ENCODE measurements around the gene PYGL.

PYGL gene

DNA sequence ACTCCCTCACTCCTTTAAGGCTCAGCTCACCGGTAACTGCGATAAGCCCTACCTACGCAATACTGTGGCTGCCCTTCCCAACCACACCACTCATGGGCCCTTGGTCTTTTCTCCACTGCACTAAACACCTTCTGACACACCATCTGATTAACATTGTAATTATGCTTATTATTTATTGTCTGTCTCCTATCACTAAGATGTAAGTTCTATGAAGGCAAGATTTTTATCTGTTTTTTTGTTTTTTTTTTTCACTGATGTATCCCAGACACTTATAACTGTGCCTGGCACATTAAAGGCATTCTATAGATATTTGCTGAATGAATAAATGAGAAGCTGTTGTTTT lies 34.2 kb upstream of the PYGL start:
- no peak overlapping the region for H3K4me3 ChIP-seq (ENCODE audit: low read length)
- TF ChIP-seq, protein P1, sequence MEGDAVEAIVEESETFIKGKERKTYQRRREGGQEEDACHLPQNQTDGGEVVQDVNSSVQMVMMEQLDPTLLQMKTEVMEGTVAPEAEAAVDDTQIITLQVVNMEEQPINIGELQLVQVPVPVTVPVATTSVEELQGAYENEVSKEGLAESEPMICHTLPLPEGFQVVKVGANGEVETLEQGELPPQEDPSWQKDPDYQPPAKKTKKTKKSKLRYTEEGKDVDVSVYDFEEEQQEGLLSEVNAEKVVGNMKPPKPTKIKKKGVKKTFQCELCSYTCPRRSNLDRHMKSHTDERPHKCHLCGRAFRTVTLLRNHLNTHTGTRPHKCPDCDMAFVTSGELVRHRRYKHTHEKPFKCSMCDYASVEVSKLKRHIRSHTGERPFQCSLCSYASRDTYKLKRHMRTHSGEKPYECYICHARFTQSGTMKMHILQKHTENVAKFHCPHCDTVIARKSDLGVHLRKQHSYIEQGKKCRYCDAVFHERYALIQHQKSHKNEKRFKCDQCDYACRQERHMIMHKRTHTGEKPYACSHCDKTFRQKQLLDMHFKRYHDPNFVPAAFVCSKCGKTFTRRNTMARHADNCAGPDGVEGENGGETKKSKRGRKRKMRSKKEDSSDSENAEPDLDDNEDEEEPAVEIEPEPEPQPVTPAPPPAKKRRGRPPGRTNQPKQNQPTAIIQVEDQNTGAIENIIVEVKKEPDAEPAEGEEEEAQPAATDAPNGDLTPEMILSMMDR (conservative IDR thresholded peaks at IDR 0.05; ENCODE audit: low read length): no peak

DNA sequence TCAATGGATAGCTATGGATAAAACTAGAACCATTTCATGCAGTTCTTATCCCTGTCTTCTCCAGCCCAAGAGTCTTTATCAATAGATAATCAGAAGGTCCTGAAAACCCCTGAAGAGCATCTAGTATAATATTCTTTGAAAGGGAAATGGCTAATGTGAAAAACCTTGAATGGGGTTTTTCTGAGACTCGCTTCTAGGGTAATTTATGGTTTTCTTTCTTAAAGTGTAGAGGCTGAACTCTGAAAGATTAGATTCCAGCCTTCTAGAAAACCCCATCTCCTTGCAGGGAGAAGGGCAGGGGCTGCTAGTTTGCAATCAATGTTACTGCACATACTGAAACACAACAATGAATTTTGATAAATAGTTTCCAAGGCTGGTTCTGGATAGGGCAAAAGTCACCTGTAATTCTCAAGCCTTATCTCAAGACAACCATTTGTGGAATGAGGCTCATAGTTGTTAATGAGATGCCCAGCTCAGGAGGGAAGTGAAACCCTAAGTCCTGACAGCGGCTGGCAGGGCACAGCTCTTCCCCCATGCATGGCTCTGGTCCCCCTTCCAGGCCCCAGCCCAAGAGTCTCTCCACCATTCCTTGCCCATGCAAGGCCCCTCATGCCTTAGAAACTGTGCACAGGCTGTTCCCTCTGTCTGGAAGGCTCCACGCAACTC lies 33.7 kb upstream of the PYGL start:
- no peak for DNase-seq (ENCODE audit: low read depth)
- H3K4me3 ChIP-seq (ENCODE audit: low read length): no peak overlapping the region
- TF ChIP-seq, protein P1 (conservative IDR thresholded peaks at IDR 0.05; ENCODE audit: low read length): no peak

More for the DNA sequence above, 34.2 kb upstream of the PYGL start:
- DNase-seq (ENCODE audit: low read depth): no peak

DNA sequence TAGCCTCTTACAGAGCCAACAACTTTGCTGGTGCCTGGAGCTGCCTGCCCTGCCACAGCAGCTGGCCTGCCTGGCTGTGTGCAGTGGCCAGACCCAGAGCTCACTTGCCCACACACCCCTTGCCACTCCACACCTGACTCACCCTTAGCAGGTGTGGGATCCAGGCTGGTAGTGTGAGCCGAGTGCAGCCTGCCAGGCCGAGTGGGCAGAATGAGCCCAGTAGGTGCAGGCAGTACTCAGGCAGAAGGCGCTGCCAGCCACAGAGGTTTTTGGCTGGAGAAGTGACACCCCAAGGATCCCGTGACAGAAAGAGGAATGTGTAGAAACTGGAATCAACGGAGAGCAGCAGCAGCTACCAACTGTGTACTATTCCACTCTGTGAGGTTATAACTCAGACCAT lies 29.8 kb upstream of the PYGL start:
- TF ChIP-seq, protein P1 (conservative IDR thresholded peaks at IDR 0.05; ENCODE audit: low read length): no peak
- DNase-seq (ENCODE audit: low read depth): no peak
- H3K4me3 ChIP-seq (ENCODE audit: low read length): no peak overlapping the region

DNA sequence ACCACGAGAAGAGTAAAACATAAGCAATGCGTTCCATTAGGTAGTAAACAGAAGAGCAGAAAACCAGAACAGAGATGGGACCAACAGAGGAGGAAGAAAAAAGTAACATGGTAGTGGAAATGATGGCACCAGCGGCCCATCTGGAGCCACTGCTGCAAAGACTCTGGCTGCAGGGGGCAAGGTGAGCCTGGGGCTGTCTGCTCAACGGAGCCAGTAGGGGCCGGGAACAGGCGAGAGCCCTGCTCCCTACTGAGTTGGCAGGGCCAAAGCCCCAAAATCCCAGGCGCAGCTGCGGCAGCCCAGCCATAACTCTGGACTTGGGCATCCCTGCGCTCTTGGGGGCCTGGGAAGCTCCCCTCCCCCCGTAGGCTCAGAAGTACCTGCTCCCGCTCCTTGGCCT lies 28.5 kb upstream of the PYGL start:
- TF ChIP-seq, protein P1 (conservative IDR thresholded peaks at IDR 0.05; ENCODE audit: low read length): no peak

DNA sequence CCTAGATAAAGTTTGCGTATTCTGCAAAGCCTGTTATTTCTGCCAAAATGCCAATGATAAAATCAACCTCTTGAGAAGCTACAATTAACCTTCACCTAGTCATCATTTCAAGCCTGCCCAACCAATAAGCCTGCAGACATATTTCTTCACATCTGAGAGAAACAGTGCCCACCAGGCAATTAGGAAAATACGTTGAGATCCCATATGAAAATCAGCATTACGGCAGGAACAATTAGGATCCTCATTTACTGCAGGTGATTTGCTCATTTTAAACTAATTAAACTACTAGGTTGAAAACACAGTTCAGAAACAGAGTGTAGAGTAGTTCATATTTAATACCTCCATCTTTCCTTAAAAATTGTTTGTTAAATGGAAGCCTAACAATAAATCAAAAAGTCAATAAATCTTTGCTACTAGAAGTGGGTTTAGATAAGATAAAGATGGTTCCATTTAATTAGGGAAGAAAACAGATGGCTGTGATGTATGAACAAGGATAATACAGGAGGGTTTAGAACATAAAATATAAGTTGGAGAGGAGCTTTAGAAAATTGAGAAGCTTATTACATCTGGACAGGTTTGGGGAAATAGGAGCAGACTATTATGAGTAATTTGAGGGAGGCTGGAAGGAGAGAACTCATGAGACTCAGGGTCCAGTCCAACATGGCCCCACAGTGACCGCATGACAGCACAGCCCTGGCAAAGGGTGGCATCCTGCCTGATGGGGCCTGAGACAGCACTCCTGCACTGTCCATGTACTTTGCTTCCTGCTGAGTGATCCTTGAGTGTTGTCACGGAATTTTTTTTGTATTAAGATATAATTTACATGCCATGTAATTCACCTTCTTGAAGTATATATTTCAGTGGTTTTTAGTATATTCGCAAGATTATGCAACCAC lies 26.9 kb upstream of the PYGL start:
- no peak for DNase-seq (ENCODE audit: low read depth)
- TF ChIP-seq, protein P1 (conservative IDR thresholded peaks at IDR 0.05; ENCODE audit: low read length): no peak
- no peak overlapping the region for H3K4me3 ChIP-seq (ENCODE audit: low read length)

More for the DNA sequence above, 28.5 kb upstream of the PYGL start:
- no peak overlapping the region for H3K4me3 ChIP-seq (ENCODE audit: low read length)
- DNase-seq (ENCODE audit: low read depth): no peak

DNA sequence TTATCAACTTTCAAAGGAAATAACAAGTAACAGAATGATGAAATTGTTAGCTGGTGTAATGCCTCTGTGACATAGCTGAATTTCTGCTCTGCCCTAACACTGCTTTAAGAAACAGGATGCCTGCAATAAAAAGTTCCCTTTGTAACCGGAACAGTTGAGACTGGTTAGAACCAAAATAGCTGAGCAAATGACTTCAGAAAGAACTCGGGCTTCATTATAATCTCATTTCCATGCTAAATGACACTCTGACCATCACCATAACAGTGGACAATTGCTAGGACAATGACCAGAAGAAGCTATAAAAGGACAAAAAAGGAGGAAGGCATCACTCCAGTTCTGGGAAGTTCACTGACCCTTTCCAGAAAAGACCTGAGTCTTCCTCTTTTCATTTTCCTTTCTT lies 23.5 kb upstream of the PYGL start:
- peak; percentile 63 for DNase-seq (ENCODE audit: low read depth)
- no peak overlapping the region for H3K4me3 ChIP-seq (ENCODE audit: low read length)
- TF ChIP-seq, protein P1 (conservative IDR thresholded peaks at IDR 0.05; ENCODE audit: low read length): no peak

DNA sequence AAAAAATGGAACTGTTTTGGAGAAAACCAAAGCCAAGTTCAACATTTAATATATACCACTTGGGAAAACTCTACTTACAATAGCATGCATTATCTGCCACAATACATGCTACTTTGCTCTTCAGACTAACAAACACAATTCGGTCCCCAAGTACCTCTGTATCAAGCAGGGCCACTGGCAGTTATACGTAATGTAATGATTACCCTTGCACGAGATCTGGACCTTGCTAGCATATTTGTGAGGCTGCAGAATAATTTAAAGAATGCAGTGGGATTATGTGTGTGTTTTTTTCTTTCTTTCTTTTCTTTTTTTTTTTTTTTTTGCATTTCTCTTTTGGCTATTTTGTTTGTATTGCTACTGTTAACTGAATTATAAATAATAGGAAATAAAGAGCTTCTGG lies 22.8 kb upstream of the PYGL start:
- no peak overlapping the region for H3K4me3 ChIP-seq (ENCODE audit: low read length)
- TF ChIP-seq, protein P1 (conservative IDR thresholded peaks at IDR 0.05; ENCODE audit: low read length): no peak
- peak; percentile 91 for DNase-seq (ENCODE audit: low read depth)

Data from AG10803 (cell line).